HFF-Myc (cell line): ENCODE measurements around the gene FXYD2.

Experiments
- DNase-seq: peaks from one replicate; pipeline ENCODE4 v3.0.0-alpha.2; 2011; ENCODE audit warnings: low read depth; ENCODE audit errors: extremely low read depth
- H3K4me3 ChIP-seq: replicated peaks from 2 replicates; pipeline ENCODE4 v1.5.1; 2011; ENCODE audit warnings: low read depth, mild to moderate bottlenecking, control low read depth, low read length
- TF ChIP-seq, protein P1 (sequence below): IDR thresholded peaks from 2 replicates; pipeline ENCODE4 v1.5.1; 2012; ENCODE audit warnings: mild to moderate bottlenecking, low read depth, low read length, control low read depth; ENCODE audit errors: missing control alignments

Gene FXYD2

DNA sequence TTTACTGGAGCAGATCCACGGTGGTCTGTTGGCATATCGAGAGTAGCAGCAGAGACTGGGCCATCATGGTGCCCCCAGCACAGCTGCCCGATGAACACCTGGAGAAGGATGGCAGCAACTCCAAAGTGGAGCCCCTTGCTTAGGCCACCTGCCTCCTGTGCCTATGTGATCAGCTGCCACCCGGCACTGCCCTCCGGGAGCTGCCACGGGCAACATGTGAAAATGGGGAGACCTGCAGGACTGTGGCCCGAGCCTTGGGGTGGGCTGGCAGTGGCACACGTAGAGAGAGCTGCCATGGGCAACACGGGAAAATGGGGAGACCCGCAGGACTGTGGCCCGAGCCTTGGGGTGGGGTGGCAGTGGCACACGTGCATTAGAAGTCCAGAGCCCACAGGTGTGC lies 3.1 kb downstream of the FXYD2 start:
- H3K4me3 ChIP-seq, result no peak overlapping the region
- TF ChIP-seq, protein P1, sequence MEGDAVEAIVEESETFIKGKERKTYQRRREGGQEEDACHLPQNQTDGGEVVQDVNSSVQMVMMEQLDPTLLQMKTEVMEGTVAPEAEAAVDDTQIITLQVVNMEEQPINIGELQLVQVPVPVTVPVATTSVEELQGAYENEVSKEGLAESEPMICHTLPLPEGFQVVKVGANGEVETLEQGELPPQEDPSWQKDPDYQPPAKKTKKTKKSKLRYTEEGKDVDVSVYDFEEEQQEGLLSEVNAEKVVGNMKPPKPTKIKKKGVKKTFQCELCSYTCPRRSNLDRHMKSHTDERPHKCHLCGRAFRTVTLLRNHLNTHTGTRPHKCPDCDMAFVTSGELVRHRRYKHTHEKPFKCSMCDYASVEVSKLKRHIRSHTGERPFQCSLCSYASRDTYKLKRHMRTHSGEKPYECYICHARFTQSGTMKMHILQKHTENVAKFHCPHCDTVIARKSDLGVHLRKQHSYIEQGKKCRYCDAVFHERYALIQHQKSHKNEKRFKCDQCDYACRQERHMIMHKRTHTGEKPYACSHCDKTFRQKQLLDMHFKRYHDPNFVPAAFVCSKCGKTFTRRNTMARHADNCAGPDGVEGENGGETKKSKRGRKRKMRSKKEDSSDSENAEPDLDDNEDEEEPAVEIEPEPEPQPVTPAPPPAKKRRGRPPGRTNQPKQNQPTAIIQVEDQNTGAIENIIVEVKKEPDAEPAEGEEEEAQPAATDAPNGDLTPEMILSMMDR, result no peak
- no peak for DNase-seq

DNA sequence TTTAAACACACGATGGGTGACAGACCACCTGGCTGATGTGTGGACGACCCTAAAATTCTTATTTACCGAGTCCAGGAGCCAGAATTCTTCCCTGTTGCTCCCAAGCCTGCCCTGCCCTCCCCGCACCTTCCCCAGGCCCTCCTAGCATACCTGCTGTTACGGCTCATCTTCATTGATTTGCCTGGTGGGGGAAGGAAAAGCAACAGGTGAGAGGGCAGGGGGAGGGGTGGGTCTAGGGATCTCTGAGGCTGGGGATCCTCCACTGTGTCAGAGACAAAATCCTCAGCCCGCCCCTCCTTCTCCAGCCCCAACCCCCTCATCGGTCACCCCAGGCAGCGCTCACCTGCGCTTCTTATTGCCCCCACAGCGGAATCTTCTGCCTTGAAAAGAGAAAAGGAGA lies 4.0 kb downstream of the FXYD2 start:
- no peak overlapping the region for H3K4me3 ChIP-seq
- no peak for DNase-seq
- TF ChIP-seq, protein P1, result no peak

DNA sequence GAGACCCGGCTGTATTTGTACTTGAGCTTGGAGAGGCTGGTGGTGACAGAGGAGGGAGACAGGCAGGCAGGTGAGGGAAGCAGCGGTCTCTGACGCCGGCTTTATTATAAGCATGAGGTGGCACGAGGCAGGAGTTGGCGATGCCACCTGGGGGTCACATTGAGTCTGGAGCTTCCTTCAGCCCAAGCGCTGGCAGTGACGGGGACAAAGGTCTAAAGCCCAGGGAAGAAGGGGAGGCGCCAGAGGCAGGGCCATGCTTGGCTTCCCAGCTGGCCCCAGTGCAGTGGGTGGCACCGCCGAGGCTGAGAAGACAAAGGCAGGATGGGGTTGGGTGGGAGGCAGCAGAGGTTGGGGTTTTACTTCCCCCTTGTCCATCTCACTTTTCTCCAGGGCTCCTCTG lies 4.5 kb downstream of the FXYD2 start:
- no peak for DNase-seq
- TF ChIP-seq, protein P1, result no peak

DNA sequence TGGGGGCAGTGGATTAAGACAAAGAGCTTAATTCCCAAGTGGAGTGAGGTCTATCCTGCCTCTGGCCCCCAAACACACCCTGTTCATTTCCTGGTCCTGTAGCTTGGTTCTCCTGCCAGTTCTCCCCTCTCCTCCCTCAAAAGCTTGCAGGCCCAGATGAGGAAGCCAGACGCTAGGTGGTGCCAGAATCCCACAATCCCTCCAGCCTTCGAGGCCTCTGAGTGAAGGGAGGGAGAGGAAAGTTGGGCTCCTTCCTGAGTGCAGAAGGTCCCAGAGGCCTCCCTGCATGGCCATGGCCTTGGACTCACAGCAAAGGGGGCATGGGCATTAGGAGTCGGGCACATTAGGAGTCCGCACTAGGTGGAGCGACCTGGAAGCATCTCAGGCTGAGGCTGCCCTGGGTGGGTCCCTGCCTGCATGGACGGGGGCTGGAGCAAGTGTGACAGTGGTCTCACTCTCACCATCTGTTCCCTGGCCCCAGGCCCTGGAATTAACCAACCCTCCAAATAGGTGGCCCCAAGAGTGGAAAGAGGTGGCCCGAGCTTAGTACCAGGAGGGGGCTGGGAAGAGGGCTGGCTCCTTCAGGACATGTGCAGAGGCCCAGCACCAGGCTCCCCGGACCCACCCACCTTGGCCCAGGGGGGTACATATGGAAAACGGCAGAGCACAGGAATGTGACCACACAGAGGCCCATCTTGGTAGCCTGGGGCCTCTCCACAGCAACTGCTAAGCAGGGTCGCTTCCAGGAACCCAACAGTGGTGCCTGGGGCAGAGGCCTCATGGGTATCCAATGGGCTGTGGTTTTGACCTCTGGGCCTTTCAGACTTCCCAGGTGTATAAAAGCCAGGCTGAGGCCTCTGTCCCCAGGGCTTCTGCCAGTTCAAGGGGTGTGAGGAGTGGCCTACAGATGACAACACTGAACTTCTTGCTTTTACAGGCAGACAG lies 5.2 kb downstream of the FXYD2 start:
- TF ChIP-seq, protein P1, result peak; percentile 74
- H3K4me3 ChIP-seq, result no peak overlapping the region
- peak; percentile 52 for DNase-seq

More for the DNA sequence above, 4.5 kb downstream of the FXYD2 start:
- H3K4me3 ChIP-seq, result no peak overlapping the region

DNA sequence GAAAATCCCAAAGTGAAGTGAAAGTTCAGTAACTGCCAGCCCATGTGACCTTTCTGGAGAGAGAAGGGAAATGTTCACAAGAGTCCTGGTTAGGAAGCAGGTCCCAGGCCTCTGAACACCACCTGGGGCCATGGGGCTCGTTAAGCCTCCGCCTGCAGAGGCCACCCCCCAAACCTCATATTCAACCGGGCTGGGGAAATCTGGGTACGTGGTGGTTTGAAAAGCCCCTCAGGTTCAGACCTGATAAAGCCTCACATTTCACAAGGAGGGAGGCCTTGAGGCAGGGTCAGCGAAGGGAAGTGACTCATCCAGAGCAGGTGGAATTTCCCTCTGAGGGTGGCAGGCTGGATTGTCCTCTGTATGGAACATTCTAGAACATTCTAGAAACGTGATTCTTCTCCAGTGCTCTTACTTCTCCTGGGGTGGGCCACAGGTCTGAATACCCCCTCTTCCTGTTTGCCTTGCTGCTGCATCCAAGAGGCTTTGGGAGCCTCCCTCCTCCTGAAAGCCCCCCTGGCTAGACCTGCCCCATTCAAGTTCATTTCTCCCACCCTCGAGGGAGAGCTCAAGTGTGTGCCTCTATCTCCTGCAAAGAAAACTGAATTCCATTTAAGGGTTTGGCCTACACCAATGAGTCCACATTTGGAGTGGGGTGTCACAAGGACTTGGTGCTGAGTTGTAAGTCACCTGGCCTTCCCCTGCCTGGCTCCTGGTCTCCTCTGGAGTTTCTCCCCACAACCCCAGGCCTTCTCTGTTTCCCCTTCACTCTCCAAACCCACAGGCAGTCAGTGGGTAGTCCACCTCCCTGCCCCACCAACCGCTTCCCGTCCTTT lies 6.3 kb downstream of the FXYD2 start:
- TF ChIP-seq, protein P1, result no peak
- no peak overlapping the region for H3K4me3 ChIP-seq
- DNase-seq, result no peak

DNA sequence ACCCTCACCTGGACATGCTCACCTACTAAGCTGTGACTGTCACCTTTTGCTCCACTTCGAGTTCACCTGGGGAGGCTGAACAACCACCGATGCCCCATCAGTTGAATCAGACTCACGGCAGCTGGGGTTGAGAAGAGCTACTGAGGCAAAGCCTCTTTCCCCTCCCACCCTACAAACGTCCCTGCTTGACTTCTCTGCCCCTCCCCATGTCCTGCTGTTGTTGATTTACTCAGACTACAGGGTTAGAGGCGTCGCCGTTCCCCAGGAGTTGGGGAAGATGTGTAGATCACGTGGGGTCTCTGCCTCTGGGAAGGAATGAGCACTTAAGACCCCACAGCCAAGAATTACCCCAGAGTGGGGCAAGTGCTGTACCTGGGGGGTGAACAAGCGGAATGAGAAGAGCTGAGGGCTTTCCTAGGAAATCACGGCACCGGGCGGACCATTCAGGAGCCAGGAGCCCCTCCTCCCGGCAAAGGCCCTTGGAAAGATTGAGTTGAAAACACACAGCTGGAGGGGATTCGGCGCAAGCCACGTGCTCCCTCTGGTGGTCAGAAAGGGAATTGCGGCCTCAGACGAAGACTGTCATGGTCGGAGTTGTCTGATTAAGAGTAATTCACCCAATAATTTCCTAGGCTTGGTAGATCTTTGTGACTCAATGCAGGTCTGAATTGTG lies 7.0 kb downstream of the FXYD2 start:
- DNase-seq, result peak; percentile 62
- no peak overlapping the region for H3K4me3 ChIP-seq
- TF ChIP-seq, protein P1, result peak; percentile 100
